Gastrocnemius medialis (tissue), 4 donors: ENCODE data around the gene PGD. TPM values are rescaled to one million over a fixed set of nuclear protein-coding genes. Genes with fewer than 3 reads are reported as not detected.

ENCODE experiments used
- ATAC-seq, 2 donors: fragments of 150-250 bp; one replicate each; pipeline ENCODE4 v1.9.1; 2016
- DNase-seq, 2 donors: peaks; one replicate each; pipeline ENCODE4 v3.0.0-alpha.2; 2019
- H3K27ac ChIP-seq, 4 donors: fragments of 200-600 bp; sonication (generic); 1 replicate in 1 of 4; 2 replicates in 3 of 4; pipeline ENCODE4 v1.5.1; 2016 to 2018; ENCODE audit warnings: mild to moderate bottlenecking in 2 of 4, moderate library complexity in 1 of 4
- H3K27me3 ChIP-seq, 3 donors: fragments of 200-600 bp; sonication (generic) in 2 of 3; 1 replicate in 1 of 3; 2 replicates in 2 of 3; pipeline versions ENCODE4 v1.5.1 to v1.6.0; 2016 to 2019; ENCODE audit warnings: mild to moderate bottlenecking in 1 of 3, moderate library complexity in 1 of 3
- H3K36me3 ChIP-seq, 2 donors: fragments of 200-600 bp; sonication (generic) in 1 of 2; one replicate each; pipeline ENCODE4 v1.5.1; 2017 to 2018
- H3K4me1 ChIP-seq, 2 donors: fragments of 200-600 bp; sonication (generic) in 1 of 2; one replicate each; pipeline ENCODE4 v1.5.1; 2016 to 2017; ENCODE audit warnings: mild to moderate bottlenecking in 2 of 2
- H3K4me3 ChIP-seq, 4 donors: fragments of 200-600 bp; sonication (generic) in 3 of 4; 1 replicate in 1 of 4; 2 replicates in 3 of 4; pipeline ENCODE4 v1.5.1; 2016 to 2019; ENCODE audit warnings: mild to moderate bottlenecking in 2 of 4
- H3K9me3 ChIP-seq, 3 donors: fragments of 200-600 bp; sonication (generic) in 2 of 3; 1 replicate in 1 of 3; 2 replicates in 2 of 3; pipeline ENCODE4 v1.5.1; 2016 to 2019
- CTCF ChIP-seq, 5 experiments: fragments of 450-650 bp in 3 of 5; fragments of 200-600 bp in 2 of 5; sonication (generic) in 2 of 5; IDR thresholded peaks in 4 of 5; conservative IDR thresholded peaks in 1 of 5; 1 replicate in 4 of 5; 2 replicates in 1 of 5; pipeline ENCODE4 v1.5.1; 2016 to 2019; ENCODE audit warnings: antibody characterized with exemption in 5 of 5, mild to moderate bottlenecking in 3 of 5, moderate library complexity in 3 of 5
- POLR2A ChIP-seq, 2 donors: fragments of 450-650 bp; IDR thresholded peaks; one replicate each; pipeline ENCODE4 v1.6.1; 2017; ENCODE audit warnings: antibody characterized with exemption in 2 of 2, mild to moderate bottlenecking in 2 of 2, moderate library complexity in 2 of 2
- in situ Hi-C, 4 donors: fragments of 200-750 bp; cut with MboI; loops; one replicate each; pipeline versions ENCODE4 v1.15.0 to v1.8.0; 2017; ENCODE audit warnings: low sequenced_read_pairs in 4 of 4
- intact Hi-C: fragments of 100-400 bp; cut with DNase I; formaldehyde crosslinking; loops from one replicate; pipeline ENCODE4 v1.15.1; 2023; ENCODE audit warnings: low total_unique reads
- total RNA-seq, 4 donors: library from RNA; depleted of rRNA; stranded (reverse); fragments of >200 nt; gene quantifications; one replicate each; pipeline versions ENCODE4 v1.1.0 to v1.2.3, GENCODE V29; 2016

Gene PGD
- total RNA-seq, 4 donors from 2014 or later, result 23.8 to 48.7 (median 39.3) TPM

GRCh38 chr1:10438677-10439163, 39.9 kb downstream of the PGD start:
- DNase-seq (no peak), ATAC-seq (no peak)
- no peak for TF ChIP-seq POLR2A (IDR thresholded peaks at IDR 0.05)
- TF ChIP-seq CTCF (IDR thresholded peaks at IDR 0.05 in 4 of 5, conservative IDR thresholded peaks at IDR 0.05 in 1 of 5), result no peak
- H3K4me1 ChIP-seq, result no peaks in the 10 kb centered on the region
- H3K36me3 ChIP-seq, result no peaks in the 10 kb centered on the region
- in situ Hi-C loops (loop anchor here in 1 of 4 donors (25.0 kb wide), 1 partner anchor 801 kb away; no protein-coding TSS in a partner anchor), intact Hi-C loops (no loop called here)
- H3K9me3 ChIP-seq, result no peaks in the 10 kb centered on the region
- no peak overlapping the region for H3K27ac ChIP-seq
- no peaks in the 10 kb centered on the region for H3K27me3 ChIP-seq
- H3K4me3 ChIP-seq, result no peak overlapping the region

- Histone ChIP-seq H3K27me3 (no peaks in the 10 kb centered on the region), H3K9me3 (no peaks in the 10 kb centered on the region), H3K36me3 (no peaks in the 10 kb centered on the region), H3K4me1 (no peaks in the 10 kb centered on the region), H3K27ac (no peak overlapping the region), H3K4me3 (no peak overlapping the region)
- TF ChIP-seq POLR2A (IDR thresholded peaks at IDR 0.05), result no peak
- no peak for TF ChIP-seq CTCF (IDR thresholded peaks at IDR 0.05 in 4 of 5, conservative IDR thresholded peaks at IDR 0.05 in 1 of 5)
- no peak for DNase-seq
- ATAC-seq, result no peak
- intact Hi-C loops (no loop called here), in situ Hi-C loops (loop anchor here in 1 of 4 donors (25.0 kb wide), 1 partner anchor 803 kb away; no protein-coding TSS in a partner anchor)
Measured at GRCh38 chr1:10440305-10440704, 41.4 kb downstream of the PGD start.

- Histone ChIP-seq H3K27ac (no peak overlapping the region), H3K4me3 (no peak overlapping the region), H3K27me3 (no peaks in the 10 kb centered on the region), H3K9me3 (no peaks in the 10 kb centered on the region), H3K4me1 (no peaks in the 10 kb centered on the region), H3K36me3 (no peaks in the 10 kb centered on the region)
- TF ChIP-seq POLR2A (IDR thresholded peaks at IDR 0.05) (no peak), CTCF (IDR thresholded peaks at IDR 0.05 in 4 of 5, conservative IDR thresholded peaks at IDR 0.05 in 1 of 5) (no peak)
- in situ Hi-C loops (loop anchor here in 1 of 4 donors (25.0 kb wide), 1 partner anchor 803 kb away; no protein-coding TSS in a partner anchor), intact Hi-C loops (no loop called here)
- DNase-seq (no peak), ATAC-seq (no peak)
Measured at GRCh38 chr1:10440794-10441193, 41.9 kb downstream of the PGD start.

- in situ Hi-C loops, result loop anchor here in 1 of 4 donors (25.0 kb wide), 1 partner anchor 807 kb away; no protein-coding TSS in a partner anchor
- H3K27me3 ChIP-seq, result no peaks in the 10 kb centered on the region
- H3K4me3 ChIP-seq, result no peak overlapping the region
- intact Hi-C loops, result no loop called here
- TF ChIP-seq POLR2A (IDR thresholded peaks at IDR 0.05) (no peak), CTCF (IDR thresholded peaks at IDR 0.05 in 4 of 5, conservative IDR thresholded peaks at IDR 0.05 in 1 of 5) (no peak)
- no peak for DNase-seq
- H3K27ac ChIP-seq, result no peak overlapping the region
- no peaks in the 10 kb centered on the region for H3K36me3 ChIP-seq
- H3K4me1 ChIP-seq, result no peaks in the 10 kb centered on the region
- no peak for ATAC-seq
- no peaks in the 10 kb centered on the region for H3K9me3 ChIP-seq
Measured at GRCh38 chr1:10444248-10444647, 45.4 kb downstream of the PGD start.
